Naive B cell (primary cell): Measurements from ENCODE around the gene COA3. TPM values are rescaled to one million over a fixed set of nuclear protein-coding genes. Genes with fewer than 3 reads are reported as not detected.
A peak's percentile ranks its signal among the peaks of the same experiment; 100 is the strongest.

Experiments
- ATAC-seq, 2 donors: fragments of 150-1000 bp; cut with Tn5 transposase; 2 replicates each; pipeline ENCODE4 v1.10.0; 2021; ENCODE audit warnings: low read depth in 2 of 2, mild to moderate bottlenecking in 2 of 2, moderate library complexity in 2 of 2
- DNase-seq: peaks from one replicate; pipeline ENCODE4 v3.0.0; 2022
- H3K27ac Mint-ChIP-seq, 6 donors: one replicate each; pipeline ENCODE4 v1.8.0; 2020 to 2022; ENCODE audit warnings: mild to moderate bottlenecking in 6 of 6, mixed read lengths in 6 of 6, moderate library complexity in 5 of 6, inconsistent platforms in 2 of 6
- H3K27me3 Mint-ChIP-seq, 3 donors: one replicate each; pipeline ENCODE4 v1.8.0; 2021 to 2022; ENCODE audit warnings: mixed read lengths in 3 of 3, mild to moderate bottlenecking in 1 of 3
- H3K36me3 Mint-ChIP-seq, 2 donors: one replicate each; pipeline ENCODE4 v1.8.0; 2020 to 2022; ENCODE audit warnings: mixed read lengths in 2 of 2, inconsistent platforms in 1 of 2, mild to moderate bottlenecking in 1 of 2
- H3K4me1 Mint-ChIP-seq, 3 donors: one replicate each; pipeline ENCODE4 v1.8.0; 2020 to 2022; ENCODE audit warnings: mixed read lengths in 3 of 3, inconsistent platforms in 1 of 3, mild to moderate bottlenecking in 1 of 3, moderate library complexity in 1 of 3
- H3K4me3 Mint-ChIP-seq, 8 donors: one replicate each; pipeline ENCODE4 v1.8.0; 2020 to 2022; ENCODE audit warnings: mild to moderate bottlenecking in 8 of 8, mixed read lengths in 8 of 8, moderate library complexity in 8 of 8, inconsistent platforms in 2 of 8
- H3K9me3 Mint-ChIP-seq, 7 donors: one replicate each; pipeline ENCODE4 v1.8.0; 2020 to 2022; ENCODE audit warnings: mixed read lengths in 7 of 7, mild to moderate bottlenecking in 5 of 7, inconsistent platforms in 2 of 7, moderate library complexity in 1 of 7
- polyA plus RNA-seq, 6 donors: library from polyadenylated mRNA; unstranded; fragments of 300-500 nt; fragmentation: Illumina TruSeq; gene quantifications; one replicate each; pipeline ENCODE4 v1.2.3, GENCODE V29; 2021; ENCODE audit warnings: low read depth in 6 of 6

COA3 gene
- polyA plus RNA-seq, 6 donors from 2014 or later = 117 to 157 (median 133) TPM

GRCh38 chr17:42803074-42803883 is 4.8 kb upstream of the COA3 start:
- Mint-ChIP-seq H3K27ac (peak overlapping the region in 2 of 6 donors; percentile 39 to 76), H3K4me1 (peaks cover 5 to 8% (median 6%) of the 10 kb centered on the region in 3 donors), H3K4me3 (no peak overlapping the region)

GRCh38 chr17:42798011-42798382 is 507 bp downstream of the COA3 start:
- peak overlapping the region; percentile 33 to 92 (median 86) for H3K27ac Mint-ChIP-seq
- H3K9me3 Mint-ChIP-seq = no peaks in the 10 kb centered on the region
- ATAC-seq (no peak), DNase-seq (no peak)
- H3K27me3 Mint-ChIP-seq = peaks cover 0 to 5% (median 0%) of the 10 kb centered on the region in 3 donors
- peaks cover 0 to 8% of the 10 kb centered on the region in 2 donors for H3K36me3 Mint-ChIP-seq
- H3K4me1 Mint-ChIP-seq = peaks cover 20 to 43% (median 39%) of the 10 kb centered on the region in 3 donors
- H3K4me3 Mint-ChIP-seq = peak overlapping the region; percentile 90 to 98 (median 96)

More at GRCh38 chr17:42803074-42803883, 4.8 kb upstream of the COA3 start:
- DNase-seq (no peak), ATAC-seq (no peak)
- Mint-ChIP-seq H3K27me3 (peaks cover 0 to 5% (median 0%) of the 10 kb centered on the region in 3 donors), H3K36me3 (no peaks in the 10 kb centered on the region), H3K9me3 (no peaks in the 10 kb centered on the region)

- ATAC-seq = no peak
These were observed 1.2 kb downstream of the COA3 start for GRCh38 chr17:42797067-42798007.

GRCh38 chr17:42796066-42796758 is 2.3 kb downstream of the COA3 start:
- H3K27me3 Mint-ChIP-seq = peaks cover 0 to 5% (median 0%) of the 10 kb centered on the region in 3 donors
- DNase-seq (no peak), ATAC-seq (no peak)
- H3K36me3 Mint-ChIP-seq = peaks cover 0 to 8% of the 10 kb centered on the region in 2 donors
- no peaks in the 10 kb centered on the region for H3K9me3 Mint-ChIP-seq
- H3K4me3 Mint-ChIP-seq = peak overlapping the region in 3 of 8 donors; percentile 54 to 81 (median 71)
- H3K4me1 Mint-ChIP-seq = peaks cover 20 to 43% (median 39%) of the 10 kb centered on the region in 3 donors
- peak overlapping the region in 1 of 6 donors; percentile 80 for H3K27ac Mint-ChIP-seq

More at GRCh38 chr17:42797067-42798007, 1.2 kb downstream of the COA3 start:
- Mint-ChIP-seq H3K27me3 (peaks cover 0 to 5% (median 0%) of the 10 kb centered on the region in 3 donors), H3K4me1 (peaks cover 20 to 43% (median 39%) of the 10 kb centered on the region in 3 donors), H3K4me3 (peak overlapping the region; percentile 90 to 98 (median 96)), H3K27ac (peak overlapping the region in 1 of 6 donors; percentile 90), H3K9me3 (no peaks in the 10 kb centered on the region), H3K36me3 (peaks cover 0 to 8% of the 10 kb centered on the region in 2 donors)
- no peak for DNase-seq

GRCh38 chr17:42795465-42795864 is 3.0 kb downstream of the COA3 start:
- ATAC-seq (no peak), DNase-seq (no peak)
- peaks cover under 1 to 5% (median 5%) of the 10 kb centered on the region in 3 donors for H3K27me3 Mint-ChIP-seq
- H3K4me3 Mint-ChIP-seq = peak overlapping the region in 3 of 8 donors; percentile 50 to 71 (median 54)
- no peak overlapping the region for H3K27ac Mint-ChIP-seq
- H3K36me3 Mint-ChIP-seq = peaks cover 0 to 8% of the 10 kb centered on the region in 2 donors
- H3K4me1 Mint-ChIP-seq = peaks cover 20 to 43% (median 39%) of the 10 kb centered on the region in 3 donors
- no peaks in the 10 kb centered on the region for H3K9me3 Mint-ChIP-seq

GRCh38 chr17:42795061-42795460 is 3.4 kb downstream of the COA3 start:
- H3K4me1 Mint-ChIP-seq = peaks cover 20 to 43% (median 39%) of the 10 kb centered on the region in 3 donors
- DNase-seq (no peak), ATAC-seq (no peak)
- H3K9me3 Mint-ChIP-seq = no peaks in the 10 kb centered on the region
- peaks cover 0 to 8% of the 10 kb centered on the region in 2 donors for H3K36me3 Mint-ChIP-seq
- H3K4me3 Mint-ChIP-seq = peak overlapping the region in 1 of 8 donors; percentile 51
- no peak overlapping the region for H3K27ac Mint-ChIP-seq
- peaks cover 4 to 9% (median 9%) of the 10 kb centered on the region in 3 donors for H3K27me3 Mint-ChIP-seq

GRCh38 chr17:42792545-42792944 is 6.0 kb downstream of the COA3 start:
- H3K4me3 Mint-ChIP-seq = no peak overlapping the region
- H3K9me3 Mint-ChIP-seq = no peaks in the 10 kb centered on the region
- H3K36me3 Mint-ChIP-seq = peaks cover 0 to 15% of the 10 kb centered on the region in 2 donors
- DNase-seq (no peak), ATAC-seq (no peak)
- no peak overlapping the region for H3K27ac Mint-ChIP-seq
- peaks cover 20 to 30% (median 26%) of the 10 kb centered on the region in 3 donors for H3K27me3 Mint-ChIP-seq
- peaks cover 18 to 29% (median 27%) of the 10 kb centered on the region in 3 donors for H3K4me1 Mint-ChIP-seq

- Mint-ChIP-seq H3K27ac (no peak overlapping the region), H3K4me3 (no peak overlapping the region), H3K4me1 (peaks cover 18 to 24% (median 21%) of the 10 kb centered on the region in 3 donors), H3K36me3 (peaks cover 0 to 16% of the 10 kb centered on the region in 2 donors), H3K9me3 (no peaks in the 10 kb centered on the region), H3K27me3 (peaks cover 26 to 36% (median 32%) of the 10 kb centered on the region in 3 donors)
- DNase-seq (no peak), ATAC-seq (no peak)
These were observed 6.6 kb downstream of the COA3 start for GRCh38 chr17:42791948-42792347.

GRCh38 chr17:42787266-42787665 is 11.2 kb downstream of the COA3 start:
- H3K36me3 Mint-ChIP-seq = peaks cover 0 to 16% of the 10 kb centered on the region in 2 donors
- DNase-seq (no peak), ATAC-seq (no peak)
- H3K27me3 Mint-ChIP-seq = peaks cover 63 to 80% (median 79%) of the 10 kb centered on the region in 3 donors
- no peak overlapping the region for H3K27ac Mint-ChIP-seq
- H3K4me1 Mint-ChIP-seq = peaks cover 21 to 25% (median 23%) of the 10 kb centered on the region in 3 donors
- H3K4me3 Mint-ChIP-seq = no peak overlapping the region
- peaks cover 0 to 2% (median 0%) of the 10 kb centered on the region in 7 donors for H3K9me3 Mint-ChIP-seq

GRCh38 chr17:42784811-42785592 is 13.5 kb downstream of the COA3 start:
- H3K4me3 Mint-ChIP-seq = peak overlapping the region in 5 of 8 donors; percentile 16 to 85 (median 44)
- H3K27ac Mint-ChIP-seq = peak overlapping the region in 1 of 6 donors; percentile 86
- ATAC-seq = peak; percentile 24 to 30
- H3K27me3 Mint-ChIP-seq = peaks cover 63 to 89% (median 84%) of the 10 kb centered on the region in 3 donors
- H3K4me1 Mint-ChIP-seq = peaks cover 25 to 33% (median 29%) of the 10 kb centered on the region in 3 donors
- H3K36me3 Mint-ChIP-seq = peaks cover 0 to 17% of the 10 kb centered on the region in 2 donors
- DNase-seq = no peak
- H3K9me3 Mint-ChIP-seq = peaks cover 0 to 4% (median 0%) of the 10 kb centered on the region in 7 donors

GRCh38 chr17:42784409-42784808 is 14.1 kb downstream of the COA3 start:
- H3K4me1 Mint-ChIP-seq = peaks cover 30 to 39% (median 35%) of the 10 kb centered on the region in 3 donors

GRCh38 chr17:42783791-42784138 is 14.7 kb downstream of the COA3 start:
- H3K36me3 Mint-ChIP-seq = peaks cover 7 to 30% of the 10 kb centered on the region in 2 donors
- peaks cover 0 to 4% (median 0%) of the 10 kb centered on the region in 7 donors for H3K9me3 Mint-ChIP-seq
- H3K4me3 Mint-ChIP-seq = no peak overlapping the region
- peaks cover 57 to 88% (median 81%) of the 10 kb centered on the region in 3 donors for H3K27me3 Mint-ChIP-seq
- H3K4me1 Mint-ChIP-seq = peaks cover 30 to 44% (median 37%) of the 10 kb centered on the region in 3 donors
- ATAC-seq (no peak), DNase-seq (no peak)
- no peak overlapping the region for H3K27ac Mint-ChIP-seq

More at GRCh38 chr17:42784409-42784808, 14.1 kb downstream of the COA3 start:
- DNase-seq = no peak
- peaks cover 4 to 23% of the 10 kb centered on the region in 2 donors for H3K36me3 Mint-ChIP-seq
- H3K27ac Mint-ChIP-seq = no peak overlapping the region
- H3K9me3 Mint-ChIP-seq = peaks cover 0 to 4% (median 0%) of the 10 kb centered on the region in 7 donors
- H3K27me3 Mint-ChIP-seq = peaks cover 61 to 90% (median 86%) of the 10 kb centered on the region in 3 donors
- ATAC-seq = peak in 1 of 2 donors; percentile 6
- peak overlapping the region in 5 of 8 donors; percentile 13 to 85 (median 44) for H3K4me3 Mint-ChIP-seq
